Esophagus squamous epithelium (tissue), 4 donors: Measurements from ENCODE around the gene SRP54.
"Not testable (repeated sequence)": the region's sequence is repeated elsewhere in the genome, so short reads cannot be mapped to it uniquely, and the experiment has no call there.

Experiments
- POLR2A ChIP-seq, 4 donors: fragments of 450-650 bp; IDR thresholded peaks; one replicate each; pipeline ENCODE4 v1.6.1; 2017; ENCODE audit warnings: antibody characterized with exemption in 4 of 4, mild to moderate bottlenecking in 4 of 4, moderate library complexity in 3 of 4
- TF ChIP-seq, protein P1 (sequence below), 6 experiments: fragments of 450-650 bp in 4 of 6; fragments of 200-600 bp in 2 of 6; sonication (generic) in 2 of 6; IDR thresholded peaks; one replicate each; pipeline ENCODE4 v1.5.1; 2016 to 2019; ENCODE audit warnings: antibody characterized with exemption in 6 of 6, mild to moderate bottlenecking in 4 of 6, moderate library complexity in 4 of 6

DNA sequence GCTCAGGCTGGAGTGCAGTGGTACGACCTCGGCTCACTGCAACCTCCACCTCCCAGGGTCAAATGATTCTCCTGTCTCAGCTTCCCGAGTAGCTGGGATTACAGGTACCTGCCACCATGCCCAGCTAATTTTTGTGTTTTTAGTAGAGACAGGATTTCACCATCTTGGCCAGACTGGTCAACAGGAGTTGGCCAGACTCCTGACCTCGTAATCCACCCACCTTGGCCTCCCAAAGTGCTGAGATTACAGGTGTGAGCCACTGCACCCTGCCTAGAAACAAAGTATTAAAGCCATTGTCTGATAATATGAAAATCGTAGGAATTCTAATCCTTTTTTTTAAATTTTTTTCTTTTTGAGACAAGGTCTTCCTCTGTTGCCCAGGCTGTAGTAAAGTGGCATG lies 82.9 kb downstream of the SRP54 start:
- TF ChIP-seq POLR2A (IDR thresholded peaks at IDR 0.05), result not testable (repeated sequence)
- TF ChIP-seq, protein P1, sequence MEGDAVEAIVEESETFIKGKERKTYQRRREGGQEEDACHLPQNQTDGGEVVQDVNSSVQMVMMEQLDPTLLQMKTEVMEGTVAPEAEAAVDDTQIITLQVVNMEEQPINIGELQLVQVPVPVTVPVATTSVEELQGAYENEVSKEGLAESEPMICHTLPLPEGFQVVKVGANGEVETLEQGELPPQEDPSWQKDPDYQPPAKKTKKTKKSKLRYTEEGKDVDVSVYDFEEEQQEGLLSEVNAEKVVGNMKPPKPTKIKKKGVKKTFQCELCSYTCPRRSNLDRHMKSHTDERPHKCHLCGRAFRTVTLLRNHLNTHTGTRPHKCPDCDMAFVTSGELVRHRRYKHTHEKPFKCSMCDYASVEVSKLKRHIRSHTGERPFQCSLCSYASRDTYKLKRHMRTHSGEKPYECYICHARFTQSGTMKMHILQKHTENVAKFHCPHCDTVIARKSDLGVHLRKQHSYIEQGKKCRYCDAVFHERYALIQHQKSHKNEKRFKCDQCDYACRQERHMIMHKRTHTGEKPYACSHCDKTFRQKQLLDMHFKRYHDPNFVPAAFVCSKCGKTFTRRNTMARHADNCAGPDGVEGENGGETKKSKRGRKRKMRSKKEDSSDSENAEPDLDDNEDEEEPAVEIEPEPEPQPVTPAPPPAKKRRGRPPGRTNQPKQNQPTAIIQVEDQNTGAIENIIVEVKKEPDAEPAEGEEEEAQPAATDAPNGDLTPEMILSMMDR (IDR thresholded peaks at IDR 0.05), result not testable (repeated sequence)
